LoVo (cell line): ENCODE measurements around the gene TTN.

ENCODE experiments used
- DNase-seq: peaks from one replicate; pipeline ENCODE4 v3.0.0-alpha.2; 2016; ENCODE audit warnings: low spot score

The TTN gene

GRCh38 chr2:178650554-178650953 lies 156.7 kb downstream of the TTN start:
- no peak for DNase-seq

DNA sequence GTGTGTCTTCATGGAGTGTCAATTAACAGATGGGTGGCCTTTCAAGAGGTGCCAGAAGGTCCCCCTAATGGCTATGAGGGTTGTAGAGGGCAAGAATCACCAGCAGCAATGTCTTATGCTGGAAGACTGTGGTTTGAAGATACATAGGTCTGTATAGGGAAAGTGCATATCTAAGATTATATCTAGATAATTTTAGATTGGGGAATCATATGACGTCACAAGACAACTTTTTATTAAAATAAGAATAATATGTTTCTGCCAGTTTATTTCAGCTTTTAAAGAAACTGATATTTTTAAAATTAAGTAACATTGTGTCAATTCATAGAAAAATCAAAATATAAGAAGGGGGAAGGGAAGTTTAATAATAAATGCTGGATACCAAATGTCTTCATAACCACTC lies 162.3 kb downstream of the TTN start:
- no peak for DNase-seq

DNA sequence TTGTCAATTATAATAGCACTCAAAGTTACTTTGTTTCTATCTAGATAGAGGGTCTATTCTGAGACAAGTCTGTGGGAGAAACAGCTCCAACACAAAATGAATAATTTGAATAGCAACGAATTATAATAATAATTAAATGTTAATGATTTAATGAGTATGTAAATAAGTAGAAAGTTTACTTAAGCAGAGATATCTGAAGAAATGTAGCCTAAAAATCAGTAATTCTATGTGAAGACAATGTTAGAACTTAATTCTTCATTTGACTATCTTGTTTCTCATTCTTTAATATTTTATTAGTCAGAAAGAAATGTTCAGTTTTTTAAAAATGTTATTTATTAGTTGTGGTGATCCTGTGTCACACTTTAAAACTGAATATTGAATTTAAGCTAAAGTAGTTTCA lies 165.7 kb downstream of the TTN start:
- DNase-seq = no peak

GRCh38 chr2:178635897-178636296 lies 171.3 kb downstream of the TTN start:
- no peak for DNase-seq

GRCh38 chr2:178632729-178633128 lies 174.5 kb downstream of the TTN start:
- DNase-seq = no peak

GRCh38 chr2:178630581-178630980 lies 176.6 kb downstream of the TTN start:
- DNase-seq = no peak

DNA sequence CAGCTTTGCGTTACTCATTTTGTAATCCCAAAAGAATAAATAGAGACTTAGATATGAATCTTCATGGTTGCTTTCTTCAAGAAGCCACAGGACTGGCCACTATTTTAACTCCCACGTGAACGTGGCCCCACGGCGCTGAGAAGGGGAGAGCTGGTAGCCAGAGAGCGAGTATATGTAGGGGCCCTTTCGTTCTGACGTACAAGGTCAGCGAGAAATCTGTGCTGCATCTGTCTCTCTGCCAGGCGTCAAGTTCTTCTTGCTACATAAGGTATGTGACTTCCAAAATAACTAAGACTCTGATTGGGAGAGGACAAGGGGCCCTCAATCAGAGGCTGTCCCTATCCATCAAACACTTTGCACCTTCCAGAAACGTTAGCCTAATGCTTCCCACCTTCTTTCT lies 177.8 kb downstream of the TTN start:
- DNase-seq = no peak

DNA sequence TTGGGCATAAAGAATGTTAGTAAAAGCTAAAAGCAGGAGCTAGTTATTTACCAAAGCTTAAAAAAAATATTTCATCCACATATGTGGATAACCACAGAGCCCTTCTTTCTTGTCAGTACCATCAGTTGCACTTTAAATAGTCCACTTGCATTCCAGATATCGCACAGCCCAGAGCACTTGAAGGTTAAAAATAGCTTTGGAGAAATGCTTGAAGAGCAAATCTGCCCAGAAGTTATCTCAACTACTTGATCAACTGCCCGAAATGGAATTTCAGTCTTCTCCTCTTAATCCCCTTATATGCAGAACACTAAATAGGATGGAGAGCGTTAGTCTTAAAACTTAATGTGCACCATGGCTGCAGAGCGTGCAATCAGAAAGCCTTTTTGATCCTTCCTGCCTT lies 178.6 kb downstream of the TTN start:
- no peak for DNase-seq

DNA sequence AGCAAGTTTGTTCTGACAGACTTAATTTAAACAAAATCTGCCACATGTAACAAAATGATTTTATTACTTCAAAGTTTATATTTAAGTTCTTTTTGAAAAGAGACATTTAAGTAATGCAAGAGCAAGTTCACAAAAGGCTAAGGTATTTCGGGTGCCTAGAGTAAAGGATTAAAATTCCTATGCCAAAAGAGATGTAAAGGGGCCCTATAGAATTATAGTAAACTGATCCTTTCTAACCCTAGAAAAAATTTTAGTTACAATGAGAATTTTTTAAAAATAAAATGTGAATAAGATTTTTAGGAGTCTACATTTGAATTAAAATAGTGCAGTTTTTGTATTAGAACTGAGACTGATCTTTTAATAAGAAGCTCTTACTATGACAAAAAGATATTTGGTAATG lies 179.8 kb downstream of the TTN start:
- DNase-seq = no peak

DNA sequence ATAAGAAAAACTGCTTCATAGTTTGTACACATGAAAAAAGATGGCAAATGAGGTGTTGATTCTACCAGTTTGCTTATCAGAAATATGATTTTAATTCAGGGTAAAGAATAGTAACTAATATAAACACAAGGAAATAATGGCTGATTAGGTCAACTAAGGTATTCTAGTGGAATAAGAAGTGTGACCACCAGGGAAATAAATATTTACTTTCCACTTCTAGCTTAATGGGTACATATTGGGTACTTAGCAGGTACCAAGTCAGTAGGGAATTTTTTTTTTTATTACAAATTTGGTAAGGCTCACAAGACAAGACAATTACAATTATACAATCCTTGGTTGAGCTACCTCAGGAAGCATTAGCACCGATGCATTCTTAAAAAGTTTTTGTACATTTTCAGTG lies 191.3 kb downstream of the TTN start:
- DNase-seq = no peak

- DNase-seq = no peak
Measured at GRCh38 chr2:178602901-178603300, 204.3 kb downstream of the TTN start.

GRCh38 chr2:178592655-178593054 lies 214.6 kb downstream of the TTN start:
- DNase-seq = no peak

DNA sequence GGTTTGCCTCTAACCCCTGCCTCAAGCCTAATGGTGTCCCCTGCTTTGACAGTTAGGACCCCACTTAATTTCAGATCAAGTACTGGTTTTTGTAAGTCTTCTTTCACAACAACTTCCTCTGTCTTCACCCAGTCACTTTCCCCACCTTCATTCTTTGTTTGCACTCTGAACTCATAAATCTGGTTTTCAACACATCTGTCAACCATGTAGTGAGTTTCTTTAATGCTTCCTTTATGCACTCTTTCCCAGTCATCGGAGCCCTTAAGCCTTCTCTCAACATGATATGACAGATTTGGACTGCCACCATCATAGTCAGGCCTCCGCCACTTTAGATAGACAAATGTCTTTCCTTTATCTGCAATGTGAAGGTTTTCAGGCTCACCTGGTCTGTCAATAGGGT lies 217.9 kb downstream of the TTN start:
- no peak for DNase-seq

- DNase-seq = no peak
Measured at GRCh38 chr2:178584666-178585065, 222.6 kb downstream of the TTN start.

GRCh38 chr2:178579006-178579405 lies 228.2 kb downstream of the TTN start:
- DNase-seq = no peak

DNA sequence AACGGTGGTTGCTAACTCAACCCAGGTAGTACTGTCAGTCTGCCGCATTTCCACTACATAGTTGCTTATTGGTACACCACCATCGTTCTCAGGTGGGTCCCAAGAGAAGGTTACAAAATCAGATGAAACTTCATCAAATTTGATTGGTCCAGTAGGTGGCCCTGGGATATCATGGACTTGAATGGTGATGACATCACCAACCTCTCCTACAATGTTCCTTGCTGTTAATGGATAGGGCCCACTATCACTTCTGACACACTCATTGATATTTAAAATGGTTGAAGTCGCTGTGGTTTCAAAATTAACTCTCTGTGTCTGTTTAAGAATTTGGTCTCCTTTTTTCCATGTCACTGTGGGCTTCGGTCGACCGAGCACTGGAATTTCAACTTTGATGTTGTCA lies 232.4 kb downstream of the TTN start:
- no peak for DNase-seq

GRCh38 chr2:178568227-178568626 lies 239.0 kb downstream of the TTN start:
- DNase-seq = no peak

DNA sequence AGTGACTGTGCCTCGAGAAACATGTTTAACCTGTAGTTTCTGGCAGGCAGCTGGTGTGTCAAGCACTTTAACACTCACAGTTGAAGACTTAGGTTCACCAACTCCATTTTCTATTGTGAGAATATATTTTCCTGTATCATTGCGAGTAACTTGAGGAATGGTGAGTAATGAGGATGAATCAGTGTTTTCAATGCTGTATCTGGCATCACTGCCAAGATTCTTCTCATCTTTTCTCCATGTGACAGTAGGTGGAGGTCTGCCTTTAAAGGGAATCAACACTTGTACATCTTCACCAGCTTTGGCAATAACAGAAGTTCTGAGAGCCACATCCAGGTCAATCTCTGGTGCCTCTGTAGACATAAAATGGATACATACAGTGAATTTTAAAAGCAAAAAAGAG lies 254.2 kb downstream of the TTN start:
- DNase-seq = no peak

DNA sequence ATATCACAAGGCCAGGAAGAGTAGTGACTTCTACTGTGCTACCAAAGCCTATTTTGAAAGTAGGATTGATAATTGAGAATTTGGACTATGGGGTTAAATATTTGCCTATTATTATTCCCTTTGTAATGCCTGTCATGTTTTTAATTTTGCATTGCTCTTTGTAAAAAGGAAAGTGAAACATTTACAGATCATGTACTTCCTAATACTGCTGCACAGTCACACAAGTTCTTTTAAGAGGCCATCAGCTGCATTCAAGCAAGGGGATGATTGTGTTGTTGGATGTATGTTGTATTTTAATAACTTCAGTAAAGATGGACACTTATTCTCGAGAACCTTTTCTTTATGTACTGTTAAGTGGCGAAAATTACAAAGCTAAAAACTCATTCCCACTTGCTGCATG lies 256.9 kb downstream of the TTN start:
- DNase-seq = no peak

DNA sequence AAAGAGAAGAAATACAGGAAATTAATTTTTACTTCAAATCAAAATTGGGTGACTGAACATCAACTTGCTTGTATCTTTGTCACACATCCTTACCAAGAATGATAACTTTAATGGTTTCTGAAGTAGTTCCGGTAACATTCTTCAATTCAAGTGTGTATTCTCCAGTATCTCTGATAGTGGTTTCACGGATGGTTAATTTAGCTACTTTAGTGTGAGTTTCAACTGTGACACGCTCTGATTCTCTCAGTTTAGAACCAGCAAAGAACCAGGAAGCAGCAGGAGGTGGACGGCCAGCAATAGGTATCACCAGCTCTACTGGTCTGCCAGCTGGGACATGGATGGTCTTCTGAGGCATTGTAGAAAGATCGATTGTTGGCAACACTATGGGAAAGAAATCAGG lies 264.7 kb downstream of the TTN start:
- DNase-seq = no peak

DNA sequence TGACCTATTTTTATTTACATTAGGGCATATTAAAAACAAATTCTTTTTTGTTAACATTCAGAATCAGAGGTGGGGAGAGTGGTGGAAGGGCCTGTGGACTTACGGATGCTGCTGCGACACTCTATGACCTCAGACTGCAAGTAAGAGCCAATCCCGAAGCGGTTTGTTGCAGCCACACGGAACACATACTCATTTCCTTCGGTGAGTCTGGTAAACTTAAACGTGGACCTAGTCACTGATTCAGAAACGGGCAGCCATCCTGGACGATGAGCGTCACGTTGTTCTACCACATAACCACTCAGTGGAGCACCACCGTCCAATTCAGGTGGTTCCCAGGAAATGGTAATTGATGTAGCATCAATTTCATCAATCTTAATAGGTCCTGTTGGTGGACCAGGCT lies 265.1 kb downstream of the TTN start:
- DNase-seq = no peak

DNA sequence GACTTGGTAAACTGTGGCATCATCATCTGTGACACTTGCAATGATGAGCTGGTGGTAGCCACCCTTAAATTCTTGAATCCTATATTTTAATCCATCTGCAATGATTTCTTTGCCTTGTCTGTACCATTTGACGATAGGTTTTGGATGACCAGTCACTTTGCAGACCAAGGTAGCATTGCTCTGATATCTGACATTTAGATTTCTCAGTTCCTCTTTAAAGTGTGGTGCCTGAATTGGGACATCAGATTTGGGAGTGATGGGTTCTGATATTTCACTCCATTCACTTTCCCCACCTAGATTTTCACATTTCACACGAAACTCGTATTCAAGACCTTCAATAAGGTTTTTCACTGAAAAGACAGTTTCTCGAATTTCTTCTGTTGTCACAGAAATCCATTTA lies 271.2 kb downstream of the TTN start:
- DNase-seq = no peak

DNA sequence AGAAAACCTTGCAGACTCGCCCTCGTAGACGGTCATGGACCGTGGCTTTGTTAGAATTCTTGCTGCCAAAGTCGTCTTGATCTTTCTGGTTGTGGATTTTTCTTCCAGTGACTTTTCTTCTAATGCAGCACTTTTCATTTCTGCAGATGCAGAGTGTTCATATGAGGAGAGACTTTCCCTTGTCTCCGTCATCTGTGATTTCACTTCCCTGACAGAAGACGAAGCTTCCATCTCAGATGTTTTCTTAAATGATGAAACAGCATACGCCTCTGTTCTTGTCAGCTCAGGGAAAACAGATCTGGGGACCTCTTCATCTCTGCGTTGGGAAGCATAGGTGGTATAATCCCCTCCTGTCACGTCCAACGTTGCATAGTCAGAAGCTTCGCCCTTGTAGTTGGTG lies 276.1 kb downstream of the TTN start:
- DNase-seq = no peak

DNA sequence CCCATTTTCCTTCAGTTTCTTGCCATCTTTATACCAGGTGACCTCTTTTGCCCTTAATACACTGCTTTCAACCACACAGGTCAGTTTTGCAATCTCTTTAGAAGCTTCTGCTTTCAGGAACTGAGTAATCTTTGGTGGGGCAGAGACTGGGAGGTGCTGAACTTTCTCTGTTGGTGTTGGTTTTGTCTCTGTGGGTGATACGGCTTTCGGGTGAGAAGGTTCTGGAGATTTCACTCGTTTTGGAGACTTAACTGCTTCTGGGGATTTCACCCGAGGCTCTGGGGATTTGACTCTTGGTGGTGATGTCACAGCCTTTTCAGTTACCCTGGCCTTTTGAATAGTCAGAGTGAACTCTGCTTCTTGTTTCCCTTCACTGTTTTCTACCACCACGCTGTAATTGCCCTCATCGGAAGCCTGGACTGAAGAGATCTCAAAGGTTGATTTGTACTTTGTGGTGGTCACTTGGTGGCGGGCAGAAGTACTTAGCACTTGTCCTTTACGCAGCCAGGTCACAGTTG lies 276.5 kb downstream of the TTN start:
- no peak for DNase-seq

GRCh38 chr2:178530131-178530530 lies 277.1 kb downstream of the TTN start:
- no peak for DNase-seq
